Panc1 (cell line): ENCODE measurements around the gene RTF1. TPM values are rescaled to one million over a fixed set of nuclear protein-coding genes. Genes with fewer than 3 reads are reported as not detected.

Source experiments
- ATAC-seq: fragments of 200-7000 bp; cut with Tn5 transposase; 2 replicates; pipeline ENCODE4 v1.9.1; 2020; ENCODE audit warnings: mild to moderate bottlenecking, moderate library complexity
- BruUV-seq: library from RNA; stranded (reverse); fragments of 400-500 nt; replicated peaks from 2 replicates; lab custom pipeline; 2021; lab: Mats Ljungman, UMichigan
- CTCF ChIA-PET: fragments of 300-600 bp; sonication (Branson Sonifier 250); formaldehyde crosslinking; loops from one replicate; lab custom pipeline; 2022; ENCODE audit warnings: antibody characterized with exemption; lab: Charles Lee
- POLR2A ChIA-PET: fragments of 300-600 bp; sonication (Branson Sonifier 250); formaldehyde crosslinking; loops from one replicate; lab custom pipeline; 2022; ENCODE audit warnings: antibody characterized with exemption; lab: Charles Lee
- DNase-seq: peaks from one replicate; pipeline ENCODE4 v3.0.0-alpha.2; 2010; ENCODE audit warnings: low read depth, low spot score
- H3K27ac ChIP-seq: 2 replicates; pipeline ENCODE4 v1.5.1; 2011; ENCODE audit warnings: mild to moderate bottlenecking, low read length, inconsistent platforms
- H3K27me3 ChIP-seq: fragments of 200-500 bp; sonication (Bioruptor generic); 2 replicates; pipeline ENCODE4 v1.6.0; 2014; ENCODE audit warnings: low read length, inconsistent platforms; ENCODE audit not compliant: control insufficient read depth, insufficient read depth
- H3K36me3 ChIP-seq: fragments of 200-500 bp; sonication (Bioruptor generic); 2 replicates; pipeline ENCODE4 v1.5.1; 2014; ENCODE audit warnings: inconsistent platforms, mild to moderate bottlenecking, low read length, moderate library complexity; ENCODE audit not compliant: control insufficient read depth, insufficient read depth
- H3K4me1 ChIP-seq: 2 replicates; pipeline ENCODE4 v1.5.1; 2011; ENCODE audit warnings: inconsistent platforms, mild to moderate bottlenecking, low read length, moderate library complexity; ENCODE audit not compliant: control insufficient read depth, insufficient read depth
- H3K4me3 ChIP-seq, 2 experiments: 2 replicates each; pipeline ENCODE4 v1.5.1; 2011 to 2012; ENCODE audit warnings: low read depth in 2 of 2, low read length in 2 of 2, mild to moderate bottlenecking in 2 of 2, inconsistent platforms in 1 of 2, moderate library complexity in 1 of 2
- H3K9me3 ChIP-seq: fragments of 200-500 bp; sonication (Bioruptor generic); 2 replicates; pipeline ENCODE4 v1.5.1; 2014; ENCODE audit warnings: low read depth, mild to moderate bottlenecking, inconsistent platforms, low read length, moderate library complexity; ENCODE audit not compliant: control insufficient read depth, insufficient read depth
- CTCF ChIP-seq: fragments of 450-650 bp; IDR thresholded peaks from 2 replicates; pipeline ENCODE4 v1.5.1; 2017; ENCODE audit warnings: mild to moderate bottlenecking
- POLR2AphosphoS5 ChIP-seq: IDR thresholded peaks from 2 replicates; pipeline ENCODE4 v1.6.1; 2012; ENCODE audit warnings: mild to moderate bottlenecking, low read depth, low read length, moderate library complexity
- REST ChIP-seq, 2 experiments: IDR thresholded peaks; 2 replicates each; pipeline ENCODE4 v1.6.1; 2011 to 2012; ENCODE audit warnings: low read depth in 2 of 2, control low read depth in 1 of 2, low read length in 1 of 2, mild to moderate bottlenecking in 1 of 2, moderate library complexity in 1 of 2; ENCODE audit not compliant: insufficient read depth in 1 of 2
- SIN3A ChIP-seq: IDR thresholded peaks from 2 replicates; pipeline ENCODE4 v1.6.1; 2012; ENCODE audit warnings: low read depth, mild to moderate bottlenecking, low read length, moderate library complexity, borderline replicate concordance; ENCODE audit not compliant: insufficient read depth
- TCF7L2 ChIP-seq: IDR thresholded peaks from 2 replicates; pipeline ENCODE4 v1.6.1; 2011; ENCODE audit warnings: mild to moderate bottlenecking, low read depth, low read length, inconsistent platforms
- in situ Hi-C: cut with HindIII; loops from 2 replicates; pipeline ENCODE4 v1.10.0; 2016; ENCODE audit warnings: low sequenced_read_pairs, low pct_unique_long_range_greater_than_20kb
- intact Hi-C: fragments of 100-400 bp; cut with micrococcal nuclease; formaldehyde crosslinking; loops from one replicate; pipeline ENCODE4 v1.10.0; 2022; ENCODE audit not compliant: unreplicated experiment
- total RNA-seq: library from RNA; stranded (reverse); gene quantifications from one replicate; pipeline ENCODE4 v1.2.1, GENCODE V29; 2021; ENCODE audit not compliant: unreplicated experiment

RTF1 gene
- total RNA-seq, 1 experiment from 2014 or later: 43.5 TPM

DNA sequence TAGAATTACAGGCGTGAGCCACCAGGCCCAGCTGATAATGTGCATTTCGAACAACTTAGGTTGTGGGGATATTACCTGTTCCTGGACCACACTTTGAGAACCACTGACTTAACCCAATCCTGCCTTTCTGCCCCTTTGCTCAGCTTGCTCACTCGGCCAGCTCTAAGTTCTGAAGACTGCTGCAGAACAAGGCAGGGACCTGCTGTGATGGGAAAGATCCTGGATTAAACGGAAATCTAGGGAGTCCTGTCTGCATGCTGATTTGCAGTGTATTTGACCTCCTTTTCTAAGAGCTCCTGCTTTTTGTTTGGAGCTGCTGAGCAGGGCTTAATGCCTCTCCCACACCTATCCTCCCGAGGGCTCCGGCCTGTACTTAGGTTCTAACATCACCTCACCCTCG lies 93.8 kb downstream of the RTF1 start:
- no peak for DNase-seq
- TF ChIP-seq TCF7L2 (no peak), REST (IDR thresholded peaks at IDR 0.05; ENCODE audit: insufficient read depth in 1 of 2, low read depth in 2 of 2, low read length in 1 of 2) (no peak), SIN3A (no peak), CTCF (no peak), POLR2AphosphoS5 (no peak)
- CTCF ChIA-PET: no interaction called here
- Histone ChIP-seq H3K4me1 (peaks cover 6% of the 10 kb centered on the region), H3K4me3 (no peak overlapping the region), H3K27me3 (no peaks in the 10 kb centered on the region), H3K27ac (no peak overlapping the region), H3K36me3 (no peaks in the 10 kb centered on the region), H3K9me3 (no peaks in the 10 kb centered on the region)
- POLR2A ChIA-PET: interaction anchor here (0.6 kb wide), 1 partner anchor 216 kb away, joined by 3 read pairs; no protein-coding TSS in a partner anchor
- peak; percentile 12; the same call in 1 of the 2 replicates for ATAC-seq
- in situ Hi-C loops: no loop called here
- intact Hi-C loops: no loop called here
- no TSS peak for BruUV-seq

DNA sequence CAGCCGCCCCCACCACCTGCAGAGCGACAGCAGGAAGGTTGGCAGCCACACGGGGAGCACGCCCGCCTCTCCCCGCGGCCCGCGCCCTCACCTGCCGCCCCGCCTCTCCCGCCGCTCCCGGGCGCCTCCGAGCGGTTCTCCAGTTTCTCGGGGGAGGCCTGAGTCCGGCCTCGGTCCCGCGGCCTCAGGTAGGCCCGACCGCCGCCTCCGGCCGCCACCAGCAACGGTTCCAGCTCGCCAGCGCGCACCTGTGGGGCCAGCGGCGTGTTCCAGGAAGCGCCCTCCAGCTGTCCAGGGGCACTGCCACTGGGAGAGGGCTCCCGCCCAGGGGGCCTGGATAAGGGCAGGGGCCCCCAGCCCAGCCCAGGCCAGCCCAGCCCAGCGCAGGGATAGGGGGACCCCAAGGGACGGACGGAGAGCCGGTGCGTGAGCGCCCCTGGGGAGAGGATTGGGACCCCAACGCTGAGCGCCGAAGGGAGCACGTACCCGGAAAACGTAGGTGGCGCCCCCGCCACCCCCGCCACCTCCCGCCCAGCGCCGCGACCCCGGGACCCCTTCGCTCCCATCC lies 94.5 kb downstream of the RTF1 start:
- BruUV-seq: no TSS peak
- no peak overlapping the region for H3K4me3 ChIP-seq
- in situ Hi-C loops (no loop called here), intact Hi-C loops (no loop called here)
- H3K36me3 ChIP-seq: no peaks in the 10 kb centered on the region
- ATAC-seq: no peak
- H3K9me3 ChIP-seq: no peaks in the 10 kb centered on the region
- ChIA-PET POLR2A (interaction anchor here (0.6 kb wide), 2 partner anchors 118 to 217 kb away, joined by 3 read pairs; no protein-coding TSS in a partner anchor), CTCF (no interaction called here)
- no peak for DNase-seq
- H3K4me1 ChIP-seq: peaks cover 6% of the 10 kb centered on the region
- no peaks in the 10 kb centered on the region for H3K27me3 ChIP-seq
- no peak overlapping the region for H3K27ac ChIP-seq
- TF ChIP-seq REST (IDR thresholded peaks at IDR 0.05; ENCODE audit: insufficient read depth in 1 of 2, low read depth in 2 of 2, low read length in 1 of 2): no peak
- no peak for TF ChIP-seq TCF7L2
- no peak for TF ChIP-seq CTCF
- TF ChIP-seq SIN3A: no peak
- no peak for TF ChIP-seq POLR2AphosphoS5
